CD4-positive, alpha-beta T cell treated with Interleukin-4 for 1 hour (primary cell): Measurements from ENCODE around the gene PHACTR1.

Experiments
- DNase-seq, 2 donors: peaks; one replicate each; pipeline ENCODE4 v3.0.0-alpha.2; 2020 to 2022

PHACTR1 gene

GRCh38 chr6:13250703-13251102 lies 534.1 kb downstream of the PHACTR1 start:
- DNase-seq, result no peak

- no peak for DNase-seq
Measured at GRCh38 chr6:13251242-13251641, 534.7 kb downstream of the PHACTR1 start.

- no peak for DNase-seq
Measured at GRCh38 chr6:13252790-13253189, 536.2 kb downstream of the PHACTR1 start.

GRCh38 chr6:13253272-13253671 lies 536.7 kb downstream of the PHACTR1 start:
- DNase-seq, result no peak

- DNase-seq, result no peak
Measured at GRCh38 chr6:13256266-13257001, 539.9 kb downstream of the PHACTR1 start.

GRCh38 chr6:13259393-13259792 lies 542.8 kb downstream of the PHACTR1 start:
- DNase-seq, result no peak

- DNase-seq, result no peak
Measured at GRCh38 chr6:13260101-13260598, 543.6 kb downstream of the PHACTR1 start.

GRCh38 chr6:13260831-13261230 lies 544.3 kb downstream of the PHACTR1 start:
- peak in 1 of 2 donors; percentile 36 for DNase-seq

GRCh38 chr6:13261464-13261994 lies 545.0 kb downstream of the PHACTR1 start:
- peak in 1 of 2 donors; percentile 64 for DNase-seq

- no peak for DNase-seq
Measured at GRCh38 chr6:13262302-13263230, 546.0 kb downstream of the PHACTR1 start.

- DNase-seq, result no peak
Measured at GRCh38 chr6:13263669-13264068, 547.1 kb downstream of the PHACTR1 start.

GRCh38 chr6:13267142-13267651 lies 550.6 kb downstream of the PHACTR1 start:
- DNase-seq, result no peak

- DNase-seq, result no peak
Measured at GRCh38 chr6:13268913-13269518, 552.4 kb downstream of the PHACTR1 start.

- peak; percentile 28 to 87 for DNase-seq
Measured at GRCh38 chr6:13272131-13273046, 555.8 kb downstream of the PHACTR1 start.

- no peak for DNase-seq
Measured at GRCh38 chr6:13273202-13273930, 556.8 kb downstream of the PHACTR1 start.

- DNase-seq, result peak; percentile 62 to 86
Measured at GRCh38 chr6:13273931-13274706, 557.6 kb downstream of the PHACTR1 start.

GRCh38 chr6:13274707-13275434 lies 558.3 kb downstream of the PHACTR1 start:
- no peak for DNase-seq

- DNase-seq, result no peak
Measured at GRCh38 chr6:13275435-13275989, 558.9 kb downstream of the PHACTR1 start.

- DNase-seq, result no peak
Measured at GRCh38 chr6:13277231-13277630, 560.7 kb downstream of the PHACTR1 start.
